Mesendoderm (in vitro differentiated cells): Measurements from ENCODE around the gene KLF7.

ENCODE experiments used
- DNase-seq: peaks from one replicate; pipeline ENCODE4 v3.0.0; 2013
- H2AK5ac ChIP-seq: 2 replicates; pipeline ENCODE4 v1.6.1; 2013; ENCODE audit warnings: low read length, inconsistent platforms
- H2BK120ac ChIP-seq: 2 replicates; pipeline ENCODE4 v1.6.1; 2013; ENCODE audit warnings: low read depth, mild to moderate bottlenecking, low read length, moderate library complexity, mixed read lengths
- H2BK15ac ChIP-seq: replicated peaks from 2 replicates; pipeline ENCODE4 v1.6.1; 2013; ENCODE audit warnings: low read depth, mild to moderate bottlenecking, moderate library complexity
- H2BK5ac ChIP-seq: 2 replicates; pipeline ENCODE4 v1.6.1; 2013; ENCODE audit warnings: low read length, inconsistent platforms
- H3K18ac ChIP-seq: 2 replicates; pipeline ENCODE4 v1.6.1; 2013; ENCODE audit warnings: mild to moderate bottlenecking, low read length, mixed read lengths
- H3K23ac ChIP-seq: one replicate; pipeline ENCODE4 v1.6.1; 2013; ENCODE audit warnings: low read length
- H3K27ac ChIP-seq: 2 replicates; pipeline ENCODE4 v1.5.1; 2013; ENCODE audit warnings: low read depth, mild to moderate bottlenecking, inconsistent platforms, low read length, moderate library complexity
- H3K27me3 ChIP-seq: 2 replicates; pipeline ENCODE4 v1.6.1; 2013; ENCODE audit warnings: low read length, control low read depth, mild to moderate bottlenecking, inconsistent platforms; ENCODE audit not compliant: insufficient read depth, poor library complexity
- H3K36me3 ChIP-seq: 2 replicates; pipeline ENCODE4 v1.6.1; 2013; ENCODE audit warnings: low read length, inconsistent platforms; ENCODE audit not compliant: control insufficient read depth, insufficient read depth
- H3K4ac ChIP-seq: one replicate; pipeline ENCODE4 v1.6.1; 2013; ENCODE audit warnings: low read depth, mild to moderate bottlenecking, low read length, moderate library complexity
- H3K4me1 ChIP-seq: 2 replicates; pipeline ENCODE4 v1.6.1; 2013; ENCODE audit warnings: low read depth, low read length, inconsistent platforms; ENCODE audit not compliant: control insufficient read depth
- H3K4me2 ChIP-seq: 2 replicates; pipeline ENCODE4 v1.6.1; 2013; ENCODE audit warnings: low read length
- H3K4me3 ChIP-seq: 2 replicates; pipeline ENCODE4 v1.5.1; 2013; ENCODE audit warnings: mild to moderate bottlenecking, low read length
- H3K56ac ChIP-seq: one replicate; pipeline ENCODE4 v1.6.1; 2013; ENCODE audit warnings: low read length
- H3K79me1 ChIP-seq: 2 replicates; pipeline ENCODE4 v1.6.1; 2013; ENCODE audit warnings: low read length, inconsistent platforms
- H3K79me2 ChIP-seq: 2 replicates; pipeline ENCODE4 v1.6.1; 2013; ENCODE audit warnings: mild to moderate bottlenecking, low read length; ENCODE audit not compliant: control insufficient read depth, insufficient read depth
- H3K9ac ChIP-seq: 2 replicates; pipeline ENCODE4 v1.6.1; 2013; ENCODE audit warnings: low read length, inconsistent platforms
- H4K5ac ChIP-seq: one replicate; pipeline ENCODE4 v1.6.1; 2013; ENCODE audit warnings: low read length
- H4K8ac ChIP-seq: one replicate; pipeline ENCODE4 v1.6.1; 2013; ENCODE audit warnings: low read depth, mild to moderate bottlenecking, control low read depth, low read length, moderate library complexity
- WGBS: extraction: QIAGEN DNeasy Blood & Tissue Kit; methylation state at CpG from one replicate; pipeline ENCODE4 v1.1.7; 2013; ENCODE audit warnings: low lambda C conversion rate, missing lambda C conversion rate; ENCODE audit not compliant: insufficient coverage; ENCODE audit errors: extremely low coverage; 5-methylcytosine and 5-hydroxymethylcytosine counted together

Gene KLF7

DNA sequence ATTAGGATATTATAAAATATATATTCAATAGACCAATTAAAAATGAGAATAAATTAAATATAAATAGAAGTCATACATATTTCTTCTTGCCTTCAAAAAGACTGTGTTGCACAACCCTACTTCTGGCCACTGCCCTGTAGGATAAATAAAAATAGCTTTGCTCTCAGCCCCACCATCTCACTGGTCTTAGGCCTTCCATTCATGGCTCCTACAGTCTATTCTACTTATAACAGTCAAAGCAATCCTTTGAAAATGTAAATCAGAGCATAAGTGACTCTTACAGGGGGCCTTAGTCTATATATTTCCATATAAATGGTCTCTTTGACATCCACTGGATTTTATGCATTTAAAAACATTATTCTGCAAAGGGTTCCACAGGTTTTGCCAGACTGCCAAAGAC, 72.9 kb downstream of the KLF7 start:
- no peak overlapping the region for H3K23ac ChIP-seq
- H3K27me3 ChIP-seq: no peaks in the 10 kb centered on the region
- peaks cover 17% of the 10 kb centered on the region for H3K79me1 ChIP-seq

GRCh38 chr2:207091928-207092327, 73.8 kb downstream of the KLF7 start:
- no peak for DNase-seq
- no peak overlapping the region for H2BK15ac ChIP-seq
- H3K56ac ChIP-seq: no peak overlapping the region
- H2BK120ac ChIP-seq: no peak overlapping the region
- no CpG with 5 or more reads among the region's 2 CpGs for WGBS
- no peak overlapping the region for H4K5ac ChIP-seq
- H3K18ac ChIP-seq: no peak overlapping the region
- peaks cover 22% of the 10 kb centered on the region for H3K79me2 ChIP-seq
- no peak overlapping the region for H3K23ac ChIP-seq
- no peak overlapping the region for H3K9ac ChIP-seq
- no peak overlapping the region for H3K27ac ChIP-seq
- H3K36me3 ChIP-seq: no peaks in the 10 kb centered on the region
- peaks cover 14% of the 10 kb centered on the region for H3K4me1 ChIP-seq
- H4K8ac ChIP-seq: no peak overlapping the region
- H3K27me3 ChIP-seq: no peaks in the 10 kb centered on the region
- no peak overlapping the region for H3K4me2 ChIP-seq
- H3K79me1 ChIP-seq: peaks cover 17% of the 10 kb centered on the region
- H3K4me3 ChIP-seq: no peak overlapping the region
- no peak overlapping the region for H2AK5ac ChIP-seq
- H2BK5ac ChIP-seq: no peak overlapping the region
- H3K4ac ChIP-seq: no peak overlapping the region

More for the DNA sequence above, 72.9 kb downstream of the KLF7 start:
- Histone ChIP-seq H3K4me3 (no peak overlapping the region), H3K4me2 (no peak overlapping the region), H2BK5ac (no peak overlapping the region), H3K4ac (no peak overlapping the region), H3K56ac (no peak overlapping the region), H2AK5ac (no peak overlapping the region), H3K18ac (no peak overlapping the region), H4K8ac (no peak overlapping the region), H2BK15ac (no peak overlapping the region), H3K4me1 (peaks cover 12% of the 10 kb centered on the region), H3K27ac (no peak overlapping the region), H2BK120ac (no peak overlapping the region), H3K36me3 (no peaks in the 10 kb centered on the region), H3K9ac (no peak overlapping the region), H3K79me2 (peaks cover 22% of the 10 kb centered on the region), H4K5ac (no peak overlapping the region)
- DNase-seq: no peak

DNA sequence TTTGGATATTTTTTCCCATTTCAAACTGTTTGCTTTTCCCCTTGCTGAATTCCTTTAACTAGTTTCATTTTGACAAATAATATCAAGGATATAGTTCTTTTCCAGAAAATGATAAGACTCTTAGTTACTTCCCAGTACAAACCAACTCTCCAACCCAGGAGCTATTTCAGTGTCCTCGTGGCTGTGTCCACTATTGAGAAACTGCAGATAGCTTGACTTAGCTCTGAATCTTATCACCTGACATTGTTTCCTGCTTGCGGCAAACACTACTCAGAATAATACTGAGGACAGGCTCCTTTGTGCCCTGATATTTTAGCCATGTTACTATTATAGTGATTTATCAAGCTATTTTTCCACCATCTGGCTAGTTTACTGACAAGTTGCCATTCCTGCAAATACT, 74.6 kb downstream of the KLF7 start:
- Histone ChIP-seq H2BK15ac (no peak overlapping the region), H3K27ac (no peak overlapping the region), H3K4me2 (no peak overlapping the region), H2BK5ac (no peak overlapping the region), H3K4ac (no peak overlapping the region), H3K79me1 (peaks cover 15% of the 10 kb centered on the region), H3K4me1 (peaks cover 14% of the 10 kb centered on the region), H3K79me2 (peaks cover 19% of the 10 kb centered on the region), H2AK5ac (no peak overlapping the region), H4K5ac (no peak overlapping the region), H4K8ac (no peak overlapping the region), H3K56ac (no peak overlapping the region), H2BK120ac (no peak overlapping the region), H3K18ac (no peak overlapping the region), H3K27me3 (no peaks in the 10 kb centered on the region), H3K9ac (no peak overlapping the region), H3K36me3 (no peaks in the 10 kb centered on the region), H3K4me3 (no peak overlapping the region), H3K23ac (no peak overlapping the region)
- no peak for DNase-seq
- no CpG with 5 or more reads among the region's 2 CpGs for WGBS

DNA sequence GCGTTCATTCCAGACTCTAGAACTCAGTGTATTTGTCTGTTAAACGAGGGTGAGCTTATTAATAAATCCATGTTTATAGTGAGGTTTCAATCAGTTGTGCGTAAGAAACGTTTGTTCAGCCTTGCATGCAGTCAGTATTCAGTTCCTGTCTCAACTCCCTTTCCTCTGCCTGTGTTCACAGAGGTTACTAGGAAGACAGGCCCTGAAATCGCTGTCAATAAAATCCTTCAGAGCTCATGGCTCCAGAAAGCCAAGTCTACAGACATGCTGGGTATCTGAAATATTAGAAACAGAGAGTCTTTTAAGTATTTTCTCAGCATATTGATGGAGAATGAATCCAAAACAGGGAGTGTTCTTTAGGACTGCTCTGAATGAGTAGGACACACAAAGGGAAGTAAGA, 75.4 kb downstream of the KLF7 start:
- no peak overlapping the region for H2BK5ac ChIP-seq
- peaks cover 18% of the 10 kb centered on the region for H3K79me2 ChIP-seq
- no peak overlapping the region for H2BK120ac ChIP-seq
- no peak overlapping the region for H3K18ac ChIP-seq
- H3K79me1 ChIP-seq: peaks cover 14% of the 10 kb centered on the region
- no peak for DNase-seq
- no peak overlapping the region for H2AK5ac ChIP-seq
- no peak overlapping the region for H3K56ac ChIP-seq
- WGBS: no CpG with 5 or more reads among the region's 5 CpGs
- no peak overlapping the region for H3K4ac ChIP-seq
- no peak overlapping the region for H4K8ac ChIP-seq
- no peak overlapping the region for H3K4me2 ChIP-seq
- H3K27ac ChIP-seq: no peak overlapping the region
- H3K36me3 ChIP-seq: no peaks in the 10 kb centered on the region
- no peak overlapping the region for H3K4me3 ChIP-seq
- H3K4me1 ChIP-seq: peaks cover 14% of the 10 kb centered on the region
- no peak overlapping the region for H2BK15ac ChIP-seq
- H3K9ac ChIP-seq: no peak overlapping the region
- H4K5ac ChIP-seq: no peak overlapping the region
- no peaks in the 10 kb centered on the region for H3K27me3 ChIP-seq
- H3K23ac ChIP-seq: no peak overlapping the region

GRCh38 chr2:207088839-207089238, 76.9 kb downstream of the KLF7 start:
- no peak overlapping the region for H4K5ac ChIP-seq
- no peak overlapping the region for H2BK15ac ChIP-seq
- no peak overlapping the region for H3K27ac ChIP-seq
- H2BK120ac ChIP-seq: no peak overlapping the region
- H3K27me3 ChIP-seq: no peaks in the 10 kb centered on the region
- peaks cover 17% of the 10 kb centered on the region for H3K79me2 ChIP-seq
- WGBS: no CpG with 5 or more reads among the region's 3 CpGs
- H3K56ac ChIP-seq: no peak overlapping the region
- no peak overlapping the region for H2AK5ac ChIP-seq
- H3K4me1 ChIP-seq: peaks cover 12% of the 10 kb centered on the region
- no peak overlapping the region for H3K4me3 ChIP-seq
- no peak overlapping the region for H3K18ac ChIP-seq
- no peak overlapping the region for H4K8ac ChIP-seq
- no peak overlapping the region for H3K4ac ChIP-seq
- H3K4me2 ChIP-seq: no peak overlapping the region
- H3K79me1 ChIP-seq: peaks cover 17% of the 10 kb centered on the region
- H3K9ac ChIP-seq: no peak overlapping the region
- no peak for DNase-seq
- no peak overlapping the region for H3K23ac ChIP-seq
- no peaks in the 10 kb centered on the region for H3K36me3 ChIP-seq
- no peak overlapping the region for H2BK5ac ChIP-seq

DNA sequence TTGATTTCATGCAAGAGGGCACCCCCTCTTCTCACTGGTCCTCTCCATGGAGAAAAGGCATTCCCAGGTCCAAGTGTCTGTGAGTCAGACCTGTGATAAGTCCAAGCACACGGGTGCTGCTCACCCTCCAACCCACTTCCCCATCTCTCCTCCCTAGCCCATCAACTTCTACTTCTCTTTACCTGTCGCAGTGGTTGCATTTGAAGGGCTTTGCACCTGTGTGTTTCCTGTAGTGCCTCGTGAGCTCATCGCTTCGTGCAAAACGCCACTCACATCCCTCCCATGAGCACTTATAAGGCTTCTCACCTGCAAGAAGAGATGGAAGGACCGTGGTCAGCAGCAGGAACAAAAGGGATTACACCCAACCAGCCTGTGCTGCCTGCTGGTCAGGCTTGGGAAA, 77.5 kb downstream of the KLF7 start:
- Histone ChIP-seq H3K27me3 (no peaks in the 10 kb centered on the region), H3K18ac (no peak overlapping the region), H3K4me3 (no peak overlapping the region), H2BK120ac (no peak overlapping the region), H3K56ac (no peak overlapping the region), H3K4me2 (no peak overlapping the region), H2AK5ac (no peak overlapping the region), H2BK5ac (no peak overlapping the region), H2BK15ac (no peak overlapping the region), H3K27ac (no peak overlapping the region), H3K4ac (no peak overlapping the region), H4K8ac (no peak overlapping the region), H3K79me2 (peaks cover 13% of the 10 kb centered on the region), H3K9ac (no peak overlapping the region), H3K36me3 (no peaks in the 10 kb centered on the region), H3K4me1 (peaks cover 8% of the 10 kb centered on the region), H3K23ac (no peak overlapping the region), H3K79me1 (peaks cover 16% of the 10 kb centered on the region), H4K5ac (no peak overlapping the region)
- DNase-seq: no peak
- no CpG with 5 or more reads among the region's 7 CpGs for WGBS
